ENCODE results near the gene ATP13A1. TPM values are rescaled to one million over a fixed set of nuclear protein-coding genes. Genes with fewer than 3 reads are reported as not detected.
"Not testable (repeated sequence)": the region's sequence is repeated elsewhere in the genome, so short reads cannot be mapped to it uniquely, and the experiment has no call there.

The ATP13A1 gene
- total RNA-seq, 4 donors from 2014 or later, result 90.5 to 196 (median 171) TPM

DNA sequence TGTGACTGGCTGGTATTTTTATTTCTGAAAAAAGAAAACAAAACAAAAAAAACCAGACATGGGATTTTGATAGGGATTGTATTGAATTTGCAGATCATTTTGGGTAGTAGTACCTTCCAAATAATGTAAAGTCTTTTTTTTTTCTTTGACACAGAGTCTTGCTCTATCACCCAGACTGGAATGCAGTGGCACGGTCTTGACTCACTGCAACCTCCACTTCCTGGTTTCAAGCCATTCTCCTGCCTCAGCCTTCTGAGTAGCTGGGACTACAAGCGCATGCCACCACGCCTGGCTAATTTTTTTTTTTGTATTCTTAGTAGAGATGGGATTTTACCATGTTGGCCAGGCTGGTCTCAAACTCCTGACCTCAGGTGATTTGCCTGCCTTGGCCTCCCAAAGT lies 9.3 kb upstream of the ATP13A1 start:
- 89% methylated on average over 3 of the region's 3 CpGs for WGBS
- peaks cover 19% of the 10 kb centered on the region for H3K4me1 ChIP-seq
- H3K36me3 ChIP-seq, result peaks cover 43% of the 10 kb centered on the region
- H3K27me3 ChIP-seq, result no peaks in the 10 kb centered on the region
- no peak for TF ChIP-seq EP300 (IDR thresholded peaks at IDR 0.05)
- TF ChIP-seq POLR2A (IDR thresholded peaks at IDR 0.05), result no peak
- TF ChIP-seq, protein P1, sequence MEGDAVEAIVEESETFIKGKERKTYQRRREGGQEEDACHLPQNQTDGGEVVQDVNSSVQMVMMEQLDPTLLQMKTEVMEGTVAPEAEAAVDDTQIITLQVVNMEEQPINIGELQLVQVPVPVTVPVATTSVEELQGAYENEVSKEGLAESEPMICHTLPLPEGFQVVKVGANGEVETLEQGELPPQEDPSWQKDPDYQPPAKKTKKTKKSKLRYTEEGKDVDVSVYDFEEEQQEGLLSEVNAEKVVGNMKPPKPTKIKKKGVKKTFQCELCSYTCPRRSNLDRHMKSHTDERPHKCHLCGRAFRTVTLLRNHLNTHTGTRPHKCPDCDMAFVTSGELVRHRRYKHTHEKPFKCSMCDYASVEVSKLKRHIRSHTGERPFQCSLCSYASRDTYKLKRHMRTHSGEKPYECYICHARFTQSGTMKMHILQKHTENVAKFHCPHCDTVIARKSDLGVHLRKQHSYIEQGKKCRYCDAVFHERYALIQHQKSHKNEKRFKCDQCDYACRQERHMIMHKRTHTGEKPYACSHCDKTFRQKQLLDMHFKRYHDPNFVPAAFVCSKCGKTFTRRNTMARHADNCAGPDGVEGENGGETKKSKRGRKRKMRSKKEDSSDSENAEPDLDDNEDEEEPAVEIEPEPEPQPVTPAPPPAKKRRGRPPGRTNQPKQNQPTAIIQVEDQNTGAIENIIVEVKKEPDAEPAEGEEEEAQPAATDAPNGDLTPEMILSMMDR (IDR thresholded peaks at IDR 0.05), result no peak
- TF ChIP-seq POLR2AphosphoS5 (IDR thresholded peaks at IDR 0.05), result no peak
- no peak for DNase-seq (ENCODE audit: low spot score in 2 of 2)
- H3K27ac ChIP-seq, result no peak overlapping the region
- H3K4me3 ChIP-seq, result no peak overlapping the region
- H3K9me3 ChIP-seq, result no peaks in the 10 kb centered on the region

DNA sequence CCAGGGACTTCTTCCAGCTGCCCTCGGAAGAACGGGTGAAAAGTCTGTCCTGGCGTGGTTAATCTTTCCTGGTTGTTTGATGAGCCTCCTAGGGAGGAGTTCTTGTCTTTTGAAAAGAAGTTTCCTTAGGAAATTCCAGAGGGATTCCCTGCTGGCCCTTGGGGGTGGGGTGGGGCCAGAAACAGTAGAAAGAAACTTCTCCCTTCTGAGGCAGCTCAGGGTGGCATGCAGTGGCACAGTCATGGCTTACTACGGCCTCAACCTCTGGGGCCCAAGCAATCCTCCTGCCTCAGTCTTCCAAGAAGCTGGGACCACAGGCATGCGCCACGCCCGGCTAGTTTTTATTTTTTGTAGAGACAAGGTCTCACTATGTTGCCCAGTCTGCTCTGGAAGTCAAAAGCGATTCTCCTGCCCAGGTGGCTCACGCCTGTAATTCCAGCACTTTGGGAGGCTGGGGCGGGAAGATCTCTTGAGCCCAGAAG lies 6.6 kb upstream of the ATP13A1 start:
- no peak overlapping the region for H3K27ac ChIP-seq
- peaks cover 19% of the 10 kb centered on the region for H3K4me1 ChIP-seq
- no peak for TF ChIP-seq POLR2A (IDR thresholded peaks at IDR 0.05)
- no peak for TF ChIP-seq EP300 (IDR thresholded peaks at IDR 0.05)
- TF ChIP-seq POLR2AphosphoS5 (IDR thresholded peaks at IDR 0.05), result no peak
- TF ChIP-seq, protein P1 (IDR thresholded peaks at IDR 0.05), result no peak
- no peak for DNase-seq (ENCODE audit: low spot score in 2 of 2)
- WGBS, result 68% methylated on average over 10 of the region's 10 CpGs
- H3K36me3 ChIP-seq, result peaks cover 24% of the 10 kb centered on the region
- no peaks in the 10 kb centered on the region for H3K27me3 ChIP-seq
- H3K4me3 ChIP-seq, result peak overlapping the region; percentile 76
- H3K9me3 ChIP-seq, result no peaks in the 10 kb centered on the region

DNA sequence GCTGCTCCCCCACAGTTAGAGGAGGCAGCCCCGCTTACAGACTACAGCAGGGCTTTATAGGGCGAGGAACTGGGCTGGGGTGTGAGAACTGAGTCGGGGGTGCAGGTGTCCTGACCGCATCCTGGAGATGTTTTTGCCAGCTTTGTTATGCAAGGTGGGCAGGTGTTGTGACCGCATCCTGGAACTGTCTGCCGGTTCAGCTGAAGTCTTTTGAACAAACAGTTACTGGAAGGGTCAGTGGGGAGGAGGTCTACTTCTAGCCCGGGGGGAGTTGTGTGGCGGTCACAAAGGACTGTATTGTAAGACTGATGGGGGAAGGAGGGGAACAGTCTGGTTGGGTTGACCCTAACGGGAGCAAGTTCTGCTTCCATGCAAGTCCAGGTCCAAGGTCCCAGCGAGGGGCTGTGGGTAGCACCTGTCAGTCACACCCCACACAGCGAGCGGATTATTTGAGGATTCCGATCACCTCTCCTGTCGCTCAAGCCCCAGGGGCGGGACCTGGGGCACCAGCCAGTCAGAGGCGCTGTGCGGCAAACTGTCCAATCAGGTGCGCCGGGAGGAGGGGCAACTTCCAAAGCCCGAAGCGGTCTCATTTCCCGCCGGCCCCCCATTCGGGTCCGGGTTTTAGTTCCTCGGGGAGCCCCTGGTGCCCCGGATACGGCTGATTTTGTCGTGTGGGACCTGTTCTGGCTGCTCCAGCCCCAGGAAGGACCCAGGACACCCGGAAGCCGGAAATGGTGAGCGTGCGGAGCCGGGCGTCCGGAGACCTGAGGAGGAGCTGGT lies 4.9 kb upstream of the ATP13A1 start, which contains the start of gene ZNF101:
Gene ZNF101 (plus strand): TSS at position 610 of the 783 bp plus-strand sequence. CDS start 125 bp downstream, at position 735.
- peak; percentile 96 to 97 for DNase-seq (ENCODE audit: low spot score in 2 of 2)
- Histone ChIP-seq H3K4me1 (peaks cover 23% of the 10 kb centered on the region), H3K27me3 (no peaks in the 10 kb centered on the region), H3K36me3 (peaks cover 12% of the 10 kb centered on the region), H3K4me3 (peak within 1 kb of the TSS; percentile 76), H3K9me3 (no peaks in the 10 kb centered on the region), H3K27ac (peak within 1 kb of the TSS; percentile 85)
- WGBS, result 6% methylated on average over 30 of the region's 36 CpGs
- TF ChIP-seq EP300 (IDR thresholded peaks at IDR 0.05) (no peak), POLR2AphosphoS5 (IDR thresholded peaks at IDR 0.05) (peak in 1 of 3 donors; percentile 34), POLR2A (IDR thresholded peaks at IDR 0.05) (peak; percentile 24 to 26)
- TF ChIP-seq, protein P1 (IDR thresholded peaks at IDR 0.05), result no peak

DNA sequence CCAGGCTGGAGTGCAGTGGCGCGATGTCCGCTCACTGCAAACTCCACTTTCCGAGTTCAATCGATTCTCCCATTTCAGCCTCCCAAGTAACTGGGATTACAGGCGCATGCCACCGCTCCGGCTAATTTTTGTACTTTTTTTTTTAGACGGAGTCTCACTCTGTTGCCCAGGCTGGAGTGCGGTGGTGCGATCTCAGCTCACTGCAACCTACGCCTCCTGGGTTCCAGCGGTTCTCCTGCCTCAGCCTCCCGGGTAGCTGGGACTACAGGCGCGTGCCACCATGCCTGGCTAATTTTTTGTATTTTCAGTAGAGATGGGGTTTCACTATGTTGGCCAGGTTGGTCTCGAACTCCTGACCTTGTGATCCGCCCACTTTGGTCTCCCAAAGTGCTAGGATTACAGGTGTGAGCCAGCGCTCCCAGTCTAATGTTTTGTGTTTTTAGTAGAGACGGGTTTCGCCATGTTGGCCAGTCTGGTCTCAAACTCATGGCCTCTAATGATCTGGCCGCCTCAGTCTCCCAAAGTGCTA lies 2.0 kb upstream of the ATP13A1 start:
- H3K36me3 ChIP-seq; DNase-seq (ENCODE audit: low spot score in 2 of 2); H3K27me3 ChIP-seq; H3K27ac ChIP-seq; H3K4me3 ChIP-seq; H3K9me3 ChIP-seq: not testable (repeated sequence)
- over 99% methylated on average over 22 of the region's 22 CpGs for WGBS
- peaks cover 45% of the 10 kb centered on the region for H3K4me1 ChIP-seq

DNA sequence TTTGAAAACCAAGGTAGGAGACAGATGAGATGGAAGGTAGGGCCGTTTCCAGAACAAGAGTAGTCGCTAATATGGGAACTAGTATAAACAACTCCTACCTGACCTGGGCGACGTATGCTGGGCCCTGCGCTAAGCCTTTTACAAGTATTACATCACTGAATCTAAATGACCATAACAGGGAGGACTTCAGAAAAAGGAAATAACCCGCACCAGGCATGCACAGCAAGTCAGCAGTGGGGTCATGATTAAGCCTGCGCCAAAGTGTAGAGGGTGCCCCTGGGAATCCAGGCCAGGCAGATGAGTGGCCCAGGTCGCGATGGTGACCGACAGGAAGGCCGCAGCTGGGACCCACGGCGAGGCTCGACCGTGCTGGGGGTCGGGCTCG lies 613 bp downstream of the ATP13A1 start:
- Histone ChIP-seq H3K9me3 (no peaks in the 10 kb centered on the region), H3K4me1 (peaks cover 26% of the 10 kb centered on the region), H3K27me3 (no peaks in the 10 kb centered on the region), H3K36me3 (peaks cover 20% of the 10 kb centered on the region), H3K27ac (peak overlapping the region; percentile 96), H3K4me3 (peak overlapping the region; percentile 99)
- TF ChIP-seq POLR2A (IDR thresholded peaks at IDR 0.05) (no peak), EP300 (IDR thresholded peaks at IDR 0.05) (no peak), POLR2AphosphoS5 (IDR thresholded peaks at IDR 0.05) (no peak)
- TF ChIP-seq, protein P1 (IDR thresholded peaks at IDR 0.05), result no peak
- DNase-seq (ENCODE audit: low spot score in 2 of 2), result peak in 1 of 2 donors; percentile 73
- 25% methylated on average over 5 of the region's 17 CpGs for WGBS
